ENCODE results near the gene PPP6R1. TPM values are rescaled to one million over a fixed set of nuclear protein-coding genes. Genes with fewer than 3 reads are reported as not detected.

The PPP6R1 gene
- total RNA-seq, 1 experiment from 2014 or later: 79.7 TPM

DNA sequence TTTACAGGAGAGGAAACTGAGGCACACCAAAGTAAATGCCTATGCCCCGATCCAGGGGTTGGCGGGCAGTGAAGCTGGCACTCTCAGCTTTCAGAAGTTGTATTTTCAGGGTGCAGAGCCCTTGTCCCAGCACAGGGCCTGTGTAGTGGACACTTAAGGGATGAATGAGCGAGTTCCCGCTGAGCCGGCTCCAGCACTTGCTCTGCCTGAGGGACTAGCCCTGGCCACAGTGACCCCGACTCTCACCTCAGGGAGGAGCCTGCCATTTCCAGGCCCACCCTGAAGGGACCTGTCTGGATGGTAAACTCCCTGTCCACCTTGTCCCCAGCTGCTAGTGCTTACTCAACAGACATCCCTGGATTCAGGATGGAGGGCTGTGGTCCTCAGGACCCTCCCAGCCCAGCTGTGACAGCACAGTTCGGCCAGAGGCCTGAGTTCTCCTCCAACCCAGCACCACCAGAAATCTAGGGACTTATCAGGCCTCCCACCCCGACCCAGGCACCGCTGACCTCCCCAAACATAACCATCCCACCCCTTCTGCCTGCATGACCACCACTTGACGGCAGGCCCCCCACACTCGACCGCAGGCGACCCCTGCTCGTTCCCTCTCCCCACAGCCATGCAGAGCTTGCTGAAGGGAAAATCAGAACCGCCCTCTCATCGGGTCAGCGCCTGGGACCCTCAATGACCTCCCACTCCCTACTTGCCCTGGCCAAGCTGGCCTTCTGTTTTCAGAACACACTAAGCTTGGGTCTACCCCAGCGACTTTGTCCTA, 8.4 kb downstream of the PPP6R1 start:
- Histone ChIP-seq H3K79me1 (ENCODE audit: insufficient read depth, low read depth, low read length, poor library complexity, severe bottlenecking) (peaks cover 2% of the 10 kb centered on the region), H3T11ph (ENCODE audit: low read length) (no peak overlapping the region), H2BK12ac (ENCODE audit: insufficient read length, low read depth, low read length) (no peak overlapping the region), H4K8ac (replicated peaks; ENCODE audit: insufficient read length, low read depth, low read length) (no peak overlapping the region), H3K56ac (ENCODE audit: insufficient read length, low read depth, low read length) (no peak overlapping the region), H3K4me1 (ENCODE audit: insufficient read depth, low read length) (peaks cover 4% of the 10 kb centered on the region; the same call in 1 of the 2 replicates), H3K4ac (ENCODE audit: low read depth, low read length) (no peak overlapping the region), H3K14ac (ENCODE audit: insufficient read depth, low read length) (no peak overlapping the region; the same call in 1 of the 2 replicates), H2AFZ (ENCODE audit: low read length) (no peak overlapping the region), H3K23me2 (ENCODE audit: insufficient read length, low read depth, low read length, poor library complexity, severe bottlenecking) (no peaks in the 10 kb centered on the region), H3K23ac (ENCODE audit: insufficient read length, low read depth, low read length) (no peak overlapping the region), H2BK15ac (ENCODE audit: low read depth, low read length) (no peak overlapping the region), H4K20me1 (ENCODE audit: control insufficient read depth, insufficient read depth, insufficient read length) (no peaks in the 10 kb centered on the region), H2BK120ac (ENCODE audit: low read depth, low read length, poor library complexity, severe bottlenecking) (no peak overlapping the region), H4K91ac (ENCODE audit: insufficient read length, low read depth, low read length) (no peak overlapping the region), H3K4me2 (ENCODE audit: insufficient read depth, insufficient read length, low read length) (no peak overlapping the region), H3K27me3 (ENCODE audit: insufficient read depth, low read length) (no peaks in the 10 kb centered on the region), H2BK20ac (ENCODE audit: low read depth, low read length, poor library complexity, severe bottlenecking) (no peak overlapping the region), H2BK5ac (ENCODE audit: insufficient read length, low read length) (no peak overlapping the region), H4K5ac (ENCODE audit: insufficient read length, low read depth, low read length) (no peak overlapping the region), H2AK5ac (ENCODE audit: insufficient read length, low read length) (no peak overlapping the region), H3K18ac (ENCODE audit: insufficient read length, low read depth, low read length) (no peak overlapping the region), H3K9ac (ENCODE audit: extremely low read depth, insufficient read length, low read length) (no peak overlapping the region), H3K27ac (ENCODE audit: insufficient read length, low read depth, low read length) (no peak overlapping the region), H3K9me3 (ENCODE audit: control insufficient read depth, low read depth, low read length) (no peaks in the 10 kb centered on the region), H3K79me2 (ENCODE audit: insufficient read depth, low read length) (peaks cover 32% of the 10 kb centered on the region; the same call in 1 of the 2 replicates)
- H3K36me3 Mint-ChIP-seq (ENCODE audit: insufficient read depth in 1 of 3, low read depth in 3 of 3): peaks cover 2 to 15% (median 10%) of the 10 kb centered on the region in 3 experiments; a peak in 6 of 7 replicates
- H3K27me3 Mint-ChIP-seq (ENCODE audit: low read depth): no peaks in the 10 kb centered on the region; the same call in 1 of the 2 replicates
- whole genome bisulfite sequencing (ENCODE audit: extremely low coverage, insufficient read length, low lambda C conversion rate): no CpG with 5 or more reads among the region's 18 CpGs
- H3K4me3 Mint-ChIP-seq: peak overlapping the region in 1 of 2 experiments; percentile 4; a peak in 1 of 5 replicates
- H3K27ac Mint-ChIP-seq: peak overlapping the region; percentile 10 to 27 (median 27); a peak in 3 of 7 replicates
- H3K9me3 Mint-ChIP-seq: no peaks in the 10 kb centered on the region
- no peak for DNase-seq
- no peak for TF ChIP-seq CTCF (conservative IDR thresholded peaks at IDR 0.05)
- peaks cover 17 to 24% of the 10 kb centered on the region in 2 experiments for H3K4me1 Mint-ChIP-seq

All from H9 (cell line).